ENCODE data around the gene ZMYND15. TPM values are rescaled to one million over a fixed set of nuclear protein-coding genes. Genes with fewer than 3 reads are reported as not detected.

The ZMYND15 gene
- total RNA-seq, 1 donor from 2014 or later = 0.70 TPM

GRCh38 chr17:4742629-4743028 is 3.0 kb downstream of the ZMYND15 start:
- Mint-ChIP-seq H3K9me3 (no peaks in the 10 kb centered on the region), H3K4me1 (ENCODE audit: unreplicated experiment) (peaks cover 13% of the 10 kb centered on the region), H3K27ac (no peak overlapping the region), H3K27me3 (peaks cover 86% of the 10 kb centered on the region), H3K4me3 (no peak overlapping the region), H3K36me3 (no peaks in the 10 kb centered on the region)
- no peak for DNase-seq (ENCODE audit: extremely low spot score, unreplicated experiment)
- no peak for TF ChIP-seq CTCF (conservative IDR thresholded peaks at IDR 0.05)

- Mint-ChIP-seq H3K36me3 (no peaks in the 10 kb centered on the region), H3K4me3 (no peak overlapping the region), H3K9me3 (no peaks in the 10 kb centered on the region), H3K27me3 (peaks cover 89% of the 10 kb centered on the region), H3K4me1 (ENCODE audit: unreplicated experiment) (peaks cover 13% of the 10 kb centered on the region), H3K27ac (no peak overlapping the region)
- no peak for DNase-seq (ENCODE audit: extremely low spot score, unreplicated experiment)
- no peak for TF ChIP-seq CTCF (conservative IDR thresholded peaks at IDR 0.05)
Observed at GRCh38 chr17:4743216-4743615, 3.6 kb downstream of the ZMYND15 start.

- H3K36me3 Mint-ChIP-seq = no peaks in the 10 kb centered on the region
- peaks cover 89% of the 10 kb centered on the region for H3K27me3 Mint-ChIP-seq
- peaks cover 7% of the 10 kb centered on the region for H3K4me1 Mint-ChIP-seq (ENCODE audit: unreplicated experiment)
- DNase-seq (ENCODE audit: extremely low spot score, unreplicated experiment) = no peak
- TF ChIP-seq CTCF (conservative IDR thresholded peaks at IDR 0.05) = no peak
- H3K4me3 Mint-ChIP-seq = no peak overlapping the region
- H3K9me3 Mint-ChIP-seq = no peaks in the 10 kb centered on the region
- no peak overlapping the region for H3K27ac Mint-ChIP-seq
Observed at GRCh38 chr17:4743898-4744297, 4.3 kb downstream of the ZMYND15 start.

- Mint-ChIP-seq H3K9me3 (no peaks in the 10 kb centered on the region), H3K36me3 (no peaks in the 10 kb centered on the region), H3K27me3 (peaks cover 88% of the 10 kb centered on the region), H3K4me1 (ENCODE audit: unreplicated experiment) (peaks cover 4% of the 10 kb centered on the region), H3K4me3 (peak overlapping the region; percentile 70), H3K27ac (no peak overlapping the region)
- TF ChIP-seq CTCF (conservative IDR thresholded peaks at IDR 0.05) = no peak
- DNase-seq (ENCODE audit: extremely low spot score, unreplicated experiment) = no peak
Observed at GRCh38 chr17:4744999-4745969, 5.7 kb downstream of the ZMYND15 start.

DNA sequence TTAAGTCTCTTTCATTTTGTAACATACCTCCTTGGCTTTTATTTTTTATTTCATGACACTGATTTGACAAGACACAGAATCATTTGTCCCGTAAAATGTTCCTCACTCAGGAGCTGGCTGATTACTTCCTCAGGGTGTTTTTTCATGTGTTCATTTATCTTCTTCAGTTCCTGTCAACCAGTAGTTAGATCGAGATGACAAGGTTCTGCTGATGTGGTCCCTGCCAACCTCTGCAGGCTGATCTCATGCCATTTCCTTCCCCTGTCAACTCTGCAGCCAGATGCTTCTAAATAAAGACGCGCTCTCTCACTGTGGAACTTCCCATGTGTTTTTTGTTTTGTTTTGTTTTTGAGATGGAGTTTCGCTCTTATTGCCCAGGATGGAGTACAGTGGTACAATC is 8.2 kb downstream of the ZMYND15 start:
- Mint-ChIP-seq H3K9me3 (no peaks in the 10 kb centered on the region), H3K36me3 (no peaks in the 10 kb centered on the region), H3K27ac (no peak overlapping the region), H3K4me1 (ENCODE audit: unreplicated experiment) (peaks cover 4% of the 10 kb centered on the region), H3K27me3 (peaks cover 77% of the 10 kb centered on the region), H3K4me3 (no peak overlapping the region)
- no peak for DNase-seq (ENCODE audit: extremely low spot score, unreplicated experiment)
- TF ChIP-seq CTCF (conservative IDR thresholded peaks at IDR 0.05) = no peak

Data from type B pancreatic cell (in vitro differentiated cells).